ENCODE measurements around the gene CWC22. TPM values are rescaled to one million over a fixed set of nuclear protein-coding genes. Genes with fewer than 3 reads are reported as not detected.
"Not testable (repeated sequence)": the region's sequence is repeated elsewhere in the genome, so short reads cannot be mapped to it uniquely, and the experiment has no call there.

CWC22 gene
- total RNA-seq, 1 donor from 2014 or later = 11.8 TPM

GRCh38 chr2:180006231-180006630 lies 866 bp downstream of the CWC22 start:
- intact Hi-C loops (cut with DNase I) = no loop called here
- ATAC-seq = no peak
- no peak for DNase-seq (ENCODE audit: missing footprints)

- intact Hi-C loops (cut with DNase I); ATAC-seq; DNase-seq (ENCODE audit: missing footprints): not testable (repeated sequence)
Observed at GRCh38 chr2:180005465-180005864, 1.6 kb downstream of the CWC22 start.

- intact Hi-C loops (cut with DNase I) = no loop called here
- DNase-seq (ENCODE audit: missing footprints) (no peak), ATAC-seq (no peak)
Observed at GRCh38 chr2:180004731-180005130, 2.4 kb downstream of the CWC22 start.

- no peak for ATAC-seq
- DNase-seq (ENCODE audit: missing footprints) = no peak
- intact Hi-C loops (cut with DNase I) = no loop called here
Observed at GRCh38 chr2:180003559-180003958, 3.5 kb downstream of the CWC22 start.

GRCh38 chr2:180003073-180003472 lies 4.0 kb downstream of the CWC22 start:
- DNase-seq (ENCODE audit: missing footprints) (no peak), ATAC-seq (no peak)
- intact Hi-C loops (cut with DNase I) = no loop called here

- intact Hi-C loops (cut with DNase I) = no loop called here
- DNase-seq (ENCODE audit: missing footprints) (no peak), ATAC-seq (no peak)
Observed at GRCh38 chr2:180002198-180002770, 4.8 kb downstream of the CWC22 start.

GRCh38 chr2:180001726-180002125 lies 5.4 kb downstream of the CWC22 start:
- intact Hi-C loops (cut with DNase I) = no loop called here
- DNase-seq (ENCODE audit: missing footprints) (no peak), ATAC-seq (no peak)

- ATAC-seq = no peak
- intact Hi-C loops (cut with DNase I) = no loop called here
Observed at GRCh38 chr2:180000434-180000833, 6.7 kb downstream of the CWC22 start.

GRCh38 chr2:179999000-179999399 lies 8.1 kb downstream of the CWC22 start:
- DNase-seq (ENCODE audit: missing footprints) = no peak
- no peak for ATAC-seq
- intact Hi-C loops (cut with DNase I) = no loop called here

More at GRCh38 chr2:180000434-180000833, 6.7 kb downstream of the CWC22 start:
- no peak for DNase-seq (ENCODE audit: missing footprints)

GRCh38 chr2:179995741-179996515 lies 11.2 kb downstream of the CWC22 start:
- intact Hi-C loops (cut with DNase I) = no loop called here
- DNase-seq (ENCODE audit: missing footprints) (no peak), ATAC-seq (no peak)

- intact Hi-C loops (cut with DNase I) = no loop called here
- DNase-seq (ENCODE audit: missing footprints) = no peak
- no peak for ATAC-seq
Observed at GRCh38 chr2:179991344-179991743, 15.8 kb downstream of the CWC22 start.

- intact Hi-C loops (cut with DNase I) = no loop called here
- DNase-seq (ENCODE audit: missing footprints) = no peak
- ATAC-seq = no peak
Observed at GRCh38 chr2:179990676-179991317, 16.3 kb downstream of the CWC22 start.

GRCh38 chr2:179987916-179988315 lies 19.2 kb downstream of the CWC22 start:
- DNase-seq (ENCODE audit: missing footprints) (no peak), ATAC-seq (no peak)
- intact Hi-C loops (cut with DNase I) = no loop called here

- intact Hi-C loops (cut with DNase I) = no loop called here
- ATAC-seq = no peak
- no peak for DNase-seq (ENCODE audit: missing footprints)
Observed at GRCh38 chr2:179985163-179985820, 21.8 kb downstream of the CWC22 start.

- no peak for ATAC-seq
Observed at GRCh38 chr2:179983250-179983932, 23.7 kb downstream of the CWC22 start.

GRCh38 chr2:179981085-179981484 lies 26.0 kb downstream of the CWC22 start:
- ATAC-seq (no peak), DNase-seq (ENCODE audit: missing footprints) (no peak)
- intact Hi-C loops (cut with DNase I) = no loop called here

More at GRCh38 chr2:179983250-179983932, 23.7 kb downstream of the CWC22 start:
- DNase-seq (ENCODE audit: missing footprints) = no peak
- intact Hi-C loops (cut with DNase I) = no loop called here

GRCh38 chr2:179974761-179975160 lies 32.3 kb downstream of the CWC22 start:
- DNase-seq (ENCODE audit: missing footprints) = no peak
- ATAC-seq = no peak
- intact Hi-C loops (cut with DNase I) = no loop called here

- ATAC-seq (no peak), DNase-seq (ENCODE audit: missing footprints) (no peak)
- intact Hi-C loops (cut with DNase I) = no loop called here
Observed at GRCh38 chr2:179966778-179967394, 40.2 kb downstream of the CWC22 start.
